ENCODE measurements around the gene CDH11. TPM values are rescaled to one million over a fixed set of nuclear protein-coding genes. Genes with fewer than 3 reads are reported as not detected.

CDH11 gene
- total and polyA plus RNA-seq, 2 experiments from 2014 or later, result 3.5 to 19.6 TPM

DNA sequence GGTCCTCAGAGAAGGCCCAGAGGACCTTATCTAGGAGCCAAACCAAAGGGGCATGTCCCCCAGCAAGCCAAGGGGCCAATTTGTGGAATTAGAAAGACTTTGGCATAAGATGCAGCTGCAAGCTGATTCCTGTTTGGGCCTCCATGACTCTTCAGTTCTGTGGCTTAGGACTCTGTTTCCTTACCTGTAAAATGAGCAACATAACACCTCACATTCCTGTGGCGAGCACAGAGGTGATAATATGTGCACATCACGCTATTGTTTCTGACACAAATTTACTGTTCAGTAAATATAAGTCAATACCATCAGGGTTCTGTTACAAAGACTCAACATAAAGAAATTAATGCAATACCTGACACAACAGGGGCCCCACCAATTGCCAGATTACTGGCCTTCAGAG is 57.7 kb downstream of the CDH11 start:
- H3K27ac ChIP-seq (ENCODE audit: low read depth), result no peak overlapping the region
- no peaks in the 10 kb centered on the region for H3K9me2 ChIP-seq (ENCODE audit: insufficient read depth)
- Mint-ChIP-seq H3K4me3 (no peak overlapping the region), H3K4me1 (peaks cover 13% of the 10 kb centered on the region), H3K27ac (no peak overlapping the region), H3K9me3 (no peaks in the 10 kb centered on the region; the same call in 2 of the 3 replicates), H3K27me3 (ENCODE audit: insufficient read depth, low read depth, poor library complexity) (no peaks in the 10 kb centered on the region), H3K36me3 (ENCODE audit: low read depth) (no peaks in the 10 kb centered on the region)
- TF ChIP-seq CREB1 (CRISPR knock-in tag; IDR thresholded peaks at IDR 0.05; ENCODE audit: low read depth) (no peak), JUNB (IDR thresholded peaks at IDR 0.05; ENCODE audit: unreplicated experiment) (no peak), ZNF114 (CRISPR knock-in tag; IDR thresholded peaks at IDR 0.05) (no peak), ZNF331 (CRISPR knock-in tag; IDR thresholded peaks at IDR 0.05; ENCODE audit: low read depth) (no peak), STAT1 (IDR thresholded peaks at IDR 0.05; ENCODE audit: unreplicated experiment) (no peak)
- TF ChIP-seq, protein P1, sequence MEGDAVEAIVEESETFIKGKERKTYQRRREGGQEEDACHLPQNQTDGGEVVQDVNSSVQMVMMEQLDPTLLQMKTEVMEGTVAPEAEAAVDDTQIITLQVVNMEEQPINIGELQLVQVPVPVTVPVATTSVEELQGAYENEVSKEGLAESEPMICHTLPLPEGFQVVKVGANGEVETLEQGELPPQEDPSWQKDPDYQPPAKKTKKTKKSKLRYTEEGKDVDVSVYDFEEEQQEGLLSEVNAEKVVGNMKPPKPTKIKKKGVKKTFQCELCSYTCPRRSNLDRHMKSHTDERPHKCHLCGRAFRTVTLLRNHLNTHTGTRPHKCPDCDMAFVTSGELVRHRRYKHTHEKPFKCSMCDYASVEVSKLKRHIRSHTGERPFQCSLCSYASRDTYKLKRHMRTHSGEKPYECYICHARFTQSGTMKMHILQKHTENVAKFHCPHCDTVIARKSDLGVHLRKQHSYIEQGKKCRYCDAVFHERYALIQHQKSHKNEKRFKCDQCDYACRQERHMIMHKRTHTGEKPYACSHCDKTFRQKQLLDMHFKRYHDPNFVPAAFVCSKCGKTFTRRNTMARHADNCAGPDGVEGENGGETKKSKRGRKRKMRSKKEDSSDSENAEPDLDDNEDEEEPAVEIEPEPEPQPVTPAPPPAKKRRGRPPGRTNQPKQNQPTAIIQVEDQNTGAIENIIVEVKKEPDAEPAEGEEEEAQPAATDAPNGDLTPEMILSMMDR (conservative IDR thresholded peaks at IDR 0.05; ENCODE audit: low read depth in 2 of 2), result no peak
- TF ChIP-seq, protein P2, sequence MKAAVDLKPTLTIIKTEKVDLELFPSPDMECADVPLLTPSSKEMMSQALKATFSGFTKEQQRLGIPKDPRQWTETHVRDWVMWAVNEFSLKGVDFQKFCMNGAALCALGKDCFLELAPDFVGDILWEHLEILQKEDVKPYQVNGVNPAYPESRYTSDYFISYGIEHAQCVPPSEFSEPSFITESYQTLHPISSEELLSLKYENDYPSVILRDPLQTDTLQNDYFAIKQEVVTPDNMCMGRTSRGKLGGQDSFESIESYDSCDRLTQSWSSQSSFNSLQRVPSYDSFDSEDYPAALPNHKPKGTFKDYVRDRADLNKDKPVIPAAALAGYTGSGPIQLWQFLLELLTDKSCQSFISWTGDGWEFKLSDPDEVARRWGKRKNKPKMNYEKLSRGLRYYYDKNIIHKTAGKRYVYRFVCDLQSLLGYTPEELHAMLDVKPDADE (IDR thresholded peaks at IDR 0.05), result no peak
- TF ChIP-seq, protein P3, sequence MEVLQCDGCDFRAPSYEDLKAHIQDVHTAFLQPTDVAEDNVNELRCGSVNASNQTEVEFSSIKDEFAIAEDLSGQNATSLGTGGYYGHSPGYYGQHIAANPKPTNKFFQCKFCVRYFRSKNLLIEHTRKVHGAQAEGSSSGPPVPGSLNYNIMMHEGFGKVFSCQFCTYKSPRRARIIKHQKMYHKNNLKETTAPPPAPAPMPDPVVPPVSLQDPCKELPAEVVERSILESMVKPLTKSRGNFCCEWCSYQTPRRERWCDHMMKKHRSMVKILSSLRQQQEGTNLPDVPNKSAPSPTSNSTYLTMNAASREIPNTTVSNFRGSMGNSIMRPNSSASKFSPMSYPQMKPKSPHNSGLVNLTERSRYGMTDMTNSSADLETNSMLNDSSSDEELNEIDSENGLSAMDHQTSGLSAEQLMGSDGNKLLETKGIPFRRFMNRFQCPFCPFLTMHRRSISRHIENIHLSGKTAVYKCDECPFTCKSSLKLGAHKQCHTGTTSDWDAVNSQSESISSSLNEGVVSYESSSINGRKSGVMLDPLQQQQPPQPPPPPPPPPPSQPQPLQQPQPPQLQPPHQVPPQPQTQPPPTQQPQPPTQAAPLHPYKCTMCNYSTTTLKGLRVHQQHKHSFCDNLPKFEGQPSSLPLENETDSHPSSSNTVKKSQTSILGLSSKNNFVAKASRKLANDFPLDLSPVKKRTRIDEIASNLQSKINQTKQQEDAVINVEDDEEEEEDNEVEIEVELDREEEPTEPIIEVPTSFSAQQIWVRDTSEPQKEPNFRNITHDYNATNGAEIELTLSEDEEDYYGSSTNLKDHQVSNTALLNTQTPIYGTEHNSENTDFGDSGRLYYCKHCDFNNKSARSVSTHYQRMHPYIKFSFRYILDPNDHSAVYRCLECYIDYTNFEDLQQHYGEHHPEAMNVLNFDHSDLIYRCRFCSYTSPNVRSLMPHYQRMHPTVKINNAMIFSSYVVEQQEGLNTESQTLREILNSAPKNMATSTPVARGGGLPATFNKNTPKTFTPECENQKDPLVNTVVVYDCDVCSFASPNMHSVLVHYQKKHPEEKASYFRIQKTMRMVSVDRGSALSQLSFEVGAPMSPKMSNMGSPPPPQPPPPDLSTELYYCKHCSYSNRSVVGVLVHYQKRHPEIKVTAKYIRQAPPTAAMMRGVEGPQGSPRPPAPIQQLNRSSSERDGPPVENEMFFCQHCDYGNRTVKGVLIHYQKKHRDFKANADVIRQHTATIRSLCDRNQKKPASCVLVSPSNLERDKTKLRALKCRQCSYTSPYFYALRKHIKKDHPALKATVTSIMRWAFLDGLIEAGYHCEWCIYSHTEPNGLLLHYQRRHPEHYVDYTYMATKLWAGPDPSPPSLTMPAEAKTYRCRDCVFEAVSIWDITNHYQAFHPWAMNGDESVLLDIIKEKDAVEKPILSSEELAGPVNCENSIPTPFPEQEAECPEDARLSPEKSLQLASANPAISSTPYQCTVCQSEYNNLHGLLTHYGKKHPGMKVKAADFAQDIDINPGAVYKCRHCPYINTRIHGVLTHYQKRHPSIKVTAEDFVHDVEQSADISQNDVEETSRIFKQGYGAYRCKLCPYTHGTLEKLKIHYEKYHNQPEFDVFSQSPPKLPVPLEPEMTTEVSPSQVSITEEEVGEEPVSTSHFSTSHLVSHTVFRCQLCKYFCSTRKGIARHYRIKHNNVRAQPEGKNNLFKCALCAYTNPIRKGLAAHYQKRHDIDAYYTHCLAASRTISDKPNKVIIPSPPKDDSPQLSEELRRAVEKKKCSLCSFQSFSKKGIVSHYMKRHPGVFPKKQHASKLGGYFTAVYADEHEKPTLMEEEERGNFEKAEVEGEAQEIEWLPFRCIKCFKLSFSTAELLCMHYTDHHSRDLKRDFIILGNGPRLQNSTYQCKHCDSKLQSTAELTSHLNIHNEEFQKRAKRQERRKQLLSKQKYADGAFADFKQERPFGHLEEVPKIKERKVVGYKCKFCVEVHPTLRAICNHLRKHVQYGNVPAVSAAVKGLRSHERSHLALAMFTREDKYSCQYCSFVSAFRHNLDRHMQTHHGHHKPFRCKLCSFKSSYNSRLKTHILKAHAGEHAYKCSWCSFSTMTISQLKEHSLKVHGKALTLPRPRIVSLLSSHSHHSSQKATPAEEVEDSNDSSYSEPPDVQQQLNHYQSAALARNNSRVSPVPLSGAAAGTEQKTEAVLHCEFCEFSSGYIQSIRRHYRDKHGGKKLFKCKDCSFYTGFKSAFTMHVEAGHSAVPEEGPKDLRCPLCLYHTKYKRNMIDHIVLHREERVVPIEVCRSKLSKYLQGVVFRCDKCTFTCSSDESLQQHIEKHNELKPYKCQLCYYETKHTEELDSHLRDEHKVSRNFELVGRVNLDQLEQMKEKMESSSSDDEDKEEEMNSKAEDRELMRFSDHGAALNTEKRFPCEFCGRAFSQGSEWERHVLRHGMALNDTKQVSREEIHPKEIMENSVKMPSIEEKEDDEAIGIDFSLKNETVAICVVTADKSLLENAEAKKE (CRISPR knock-in tag; IDR thresholded peaks at IDR 0.05), result no peak
- TF ChIP-seq, protein P4, sequence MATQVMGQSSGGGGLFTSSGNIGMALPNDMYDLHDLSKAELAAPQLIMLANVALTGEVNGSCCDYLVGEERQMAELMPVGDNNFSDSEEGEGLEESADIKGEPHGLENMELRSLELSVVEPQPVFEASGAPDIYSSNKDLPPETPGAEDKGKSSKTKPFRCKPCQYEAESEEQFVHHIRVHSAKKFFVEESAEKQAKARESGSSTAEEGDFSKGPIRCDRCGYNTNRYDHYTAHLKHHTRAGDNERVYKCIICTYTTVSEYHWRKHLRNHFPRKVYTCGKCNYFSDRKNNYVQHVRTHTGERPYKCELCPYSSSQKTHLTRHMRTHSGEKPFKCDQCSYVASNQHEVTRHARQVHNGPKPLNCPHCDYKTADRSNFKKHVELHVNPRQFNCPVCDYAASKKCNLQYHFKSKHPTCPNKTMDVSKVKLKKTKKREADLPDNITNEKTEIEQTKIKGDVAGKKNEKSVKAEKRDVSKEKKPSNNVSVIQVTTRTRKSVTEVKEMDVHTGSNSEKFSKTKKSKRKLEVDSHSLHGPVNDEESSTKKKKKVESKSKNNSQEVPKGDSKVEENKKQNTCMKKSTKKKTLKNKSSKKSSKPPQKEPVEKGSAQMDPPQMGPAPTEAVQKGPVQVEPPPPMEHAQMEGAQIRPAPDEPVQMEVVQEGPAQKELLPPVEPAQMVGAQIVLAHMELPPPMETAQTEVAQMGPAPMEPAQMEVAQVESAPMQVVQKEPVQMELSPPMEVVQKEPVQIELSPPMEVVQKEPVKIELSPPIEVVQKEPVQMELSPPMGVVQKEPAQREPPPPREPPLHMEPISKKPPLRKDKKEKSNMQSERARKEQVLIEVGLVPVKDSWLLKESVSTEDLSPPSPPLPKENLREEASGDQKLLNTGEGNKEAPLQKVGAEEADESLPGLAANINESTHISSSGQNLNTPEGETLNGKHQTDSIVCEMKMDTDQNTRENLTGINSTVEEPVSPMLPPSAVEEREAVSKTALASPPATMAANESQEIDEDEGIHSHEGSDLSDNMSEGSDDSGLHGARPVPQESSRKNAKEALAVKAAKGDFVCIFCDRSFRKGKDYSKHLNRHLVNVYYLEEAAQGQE (IDR thresholded peaks at IDR 0.05; ENCODE audit: unreplicated experiment), result no peak
- no peak overlapping the region for H3K4me2 ChIP-seq
- 0 out of 2 replicates have a peak, but pooled peaks cover 5% of the 10 kb centered on the region for H3K4me1 ChIP-seq (ENCODE audit: insufficient read depth)
- H3F3A ChIP-seq (replicated peaks; ENCODE audit: low read depth), result no peaks in the 10 kb centered on the region
- no peaks in the 10 kb centered on the region for H4K20me1 ChIP-seq (replicated peaks; ENCODE audit: insufficient read depth)
- ATAC-seq (no peak), DNase-seq (ENCODE audit: low spot score) (no peak)
- no peaks in the 10 kb centered on the region for H3K27me3 ChIP-seq (ENCODE audit: insufficient read depth)
- no peaks in the 10 kb centered on the region for H3K36me3 ChIP-seq (ENCODE audit: insufficient read depth)
- H3K79me2 ChIP-seq (replicated peaks; ENCODE audit: insufficient read depth), result no peaks in the 10 kb centered on the region
- no peak overlapping the region for H3K4me3 ChIP-seq
- no peak overlapping the region for H2AFZ ChIP-seq
